Osteocyte (in vitro differentiated cells): ENCODE results near the gene EPHA3. TPM values are rescaled to one million over a fixed set of nuclear protein-coding genes. Genes with fewer than 3 reads are reported as not detected.

Experiments
- DNase-seq: peaks from one replicate; pipeline ENCODE4 v3.0.0; 2021; ENCODE audit warnings: mixed read lengths; ENCODE audit not compliant: unreplicated experiment; ENCODE audit errors: extremely low spot score
- H3K27ac Mint-ChIP-seq: one replicate; pipeline ENCODE4 v1.8.0; 2021; ENCODE audit warnings: mild to moderate bottlenecking, mixed read lengths; ENCODE audit not compliant: unreplicated experiment
- H3K27me3 Mint-ChIP-seq: one replicate; pipeline ENCODE4 v1.8.0; 2021; ENCODE audit warnings: mixed read lengths; ENCODE audit not compliant: unreplicated experiment
- H3K36me3 Mint-ChIP-seq: one replicate; pipeline ENCODE4 v1.8.0; 2021; ENCODE audit warnings: mixed read lengths; ENCODE audit not compliant: unreplicated experiment
- H3K4me1 Mint-ChIP-seq: one replicate; pipeline ENCODE4 v1.8.0; 2021; ENCODE audit warnings: mixed read lengths; ENCODE audit not compliant: unreplicated experiment
- H3K4me3 Mint-ChIP-seq: one replicate; pipeline ENCODE4 v1.8.0; 2021; ENCODE audit warnings: mild to moderate bottlenecking, moderate library complexity, mixed read lengths; ENCODE audit not compliant: unreplicated experiment
- H3K9me3 Mint-ChIP-seq: one replicate; pipeline ENCODE4 v1.8.0; 2021; ENCODE audit warnings: mixed read lengths; ENCODE audit not compliant: unreplicated experiment
- CTCF ChIP-seq: fragments of 200-600 bp; sonication (generic); IDR thresholded peaks from 2 replicates; pipeline ENCODE4 v1.5.0; 2021; ENCODE audit warnings: antibody characterized with exemption, mild to moderate bottlenecking, moderate library complexity
- total RNA-seq: library from RNA; stranded (reverse); gene quantifications from 2 replicates; pipeline ENCODE4 v1.2.1, GENCODE V29; 2021

The EPHA3 gene
- total RNA-seq, 1 donor from 2014 or later = 0.94 TPM

GRCh38 chr3:89260721-89261120 lies 153.3 kb downstream of the EPHA3 start:
- no peak for DNase-seq
- no peak for TF ChIP-seq CTCF
- Mint-ChIP-seq H3K9me3 (no peaks in the 10 kb centered on the region), H3K4me1 (no peaks in the 10 kb centered on the region), H3K27ac (no peak overlapping the region), H3K36me3 (no peaks in the 10 kb centered on the region), H3K27me3 (no peaks in the 10 kb centered on the region), H3K4me3 (no peak overlapping the region)

- H3K9me3 Mint-ChIP-seq = no peaks in the 10 kb centered on the region
- H3K27ac Mint-ChIP-seq = no peak overlapping the region
- TF ChIP-seq CTCF = no peak
- no peaks in the 10 kb centered on the region for H3K27me3 Mint-ChIP-seq
- no peak overlapping the region for H3K4me3 Mint-ChIP-seq
- no peaks in the 10 kb centered on the region for H3K4me1 Mint-ChIP-seq
- no peak for DNase-seq
- no peaks in the 10 kb centered on the region for H3K36me3 Mint-ChIP-seq
Observed at GRCh38 chr3:89261673-89262072, 154.3 kb downstream of the EPHA3 start.

GRCh38 chr3:89262309-89262929 lies 155.0 kb downstream of the EPHA3 start:
- no peak overlapping the region for H3K27ac Mint-ChIP-seq
- no peak for TF ChIP-seq CTCF
- DNase-seq = no peak
- H3K4me1 Mint-ChIP-seq = no peaks in the 10 kb centered on the region
- no peaks in the 10 kb centered on the region for H3K27me3 Mint-ChIP-seq
- no peaks in the 10 kb centered on the region for H3K36me3 Mint-ChIP-seq
- no peak overlapping the region for H3K4me3 Mint-ChIP-seq
- H3K9me3 Mint-ChIP-seq = no peaks in the 10 kb centered on the region

GRCh38 chr3:89264037-89264560 lies 156.7 kb downstream of the EPHA3 start:
- Mint-ChIP-seq H3K36me3 (no peaks in the 10 kb centered on the region), H3K4me1 (no peaks in the 10 kb centered on the region)
- DNase-seq = no peak

GRCh38 chr3:89266074-89266473 lies 158.7 kb downstream of the EPHA3 start:
- Mint-ChIP-seq H3K27ac (no peak overlapping the region), H3K9me3 (no peaks in the 10 kb centered on the region), H3K27me3 (no peaks in the 10 kb centered on the region), H3K4me3 (no peak overlapping the region), H3K36me3 (no peaks in the 10 kb centered on the region), H3K4me1 (no peaks in the 10 kb centered on the region)
- no peak for DNase-seq
- TF ChIP-seq CTCF = no peak

More at GRCh38 chr3:89264037-89264560, 156.7 kb downstream of the EPHA3 start:
- no peak for TF ChIP-seq CTCF
- Mint-ChIP-seq H3K4me3 (no peak overlapping the region), H3K9me3 (no peaks in the 10 kb centered on the region), H3K27ac (no peak overlapping the region), H3K27me3 (no peaks in the 10 kb centered on the region)
